K562 (cell line): Measurements from ENCODE around the gene KIF26B. TPM values are rescaled to one million over a fixed set of nuclear protein-coding genes. Genes with fewer than 3 reads are reported as not detected.

ENCODE experiments used
- ATAC-seq: fragments of 200-7000 bp; cut with Tn5 transposase; 3 replicates; pipeline ENCODE4 v1.9.1; 2020; ENCODE audit warnings: moderate library complexity
- BruUV-seq: library from RNA; stranded (reverse); fragments of 400-500 nt; replicated peaks from 2 replicates; lab custom pipeline; 2021; lab: Mats Ljungman, UMichigan
- CTCF ChIA-PET: fragments of 300-600 bp; formaldehyde crosslinking; extraction: SDS; loops from one replicate; lab custom pipeline; 2021; ENCODE audit warnings: low intra/inter-chr PET ratio; lab: Yijun Ruan, JAX
- POLR2A ChIA-PET: fragments of 300-600, 350-650 bp; sonication (Branson Sonifier 250); formaldehyde crosslinking; extraction: SDS; loops from one replicate; lab custom pipeline; 2021; ENCODE audit warnings: antibody characterized with exemption, inconsistent platforms; lab: Yijun Ruan, JAX
- DNase-seq, 4 experiments: peaks; one replicate each; pipeline versions ENCODE4 v3.0.0 to v3.0.0-alpha.2; 2011 to 2018; ENCODE audit warnings: low spot score in 3 of 4, mixed read lengths in 3 of 4; ENCODE audit errors: extremely low read depth in 1 of 4
- FAIRE-seq: peaks from 2 replicates; lab custom pipeline; 2011; peaks lifted over from hg19 to GRCh38; lab: Jason Lieb, UNC
- H2AFZ ChIP-seq: 2 replicates; pipeline ENCODE4 v1.6.0; 2011; ENCODE audit warnings: low read depth, low read length, control low read depth, inconsistent platforms
- H3K27ac ChIP-seq: fragments of 200-600 bp; 3 replicates; pipeline ENCODE4 v1.8.0; 2011; ENCODE audit warnings: low read depth, mild to moderate bottlenecking, control low read depth, inconsistent platforms, low read length, moderate library complexity, mixed read lengths; ENCODE audit errors: extremely low read depth
- H3K27me3 ChIP-seq, 2 experiments: fragments of 300-600 bp in 1 of 2; 2 replicates in 1 of 2; 3 replicates in 1 of 2; pipeline versions ENCODE4 v1.6.0 to v1.8.0; 2011; ENCODE audit warnings: inconsistent platforms in 2 of 2, low read length in 2 of 2, mild to moderate bottlenecking in 1 of 2, mixed read lengths in 1 of 2, moderate library complexity in 1 of 2; ENCODE audit not compliant: control insufficient read depth in 2 of 2, insufficient read depth in 2 of 2
- H3K36me3 ChIP-seq: fragments of 300-600 bp; 3 replicates; pipeline ENCODE4 v1.8.0; 2011; ENCODE audit warnings: mild to moderate bottlenecking, low read length, inconsistent platforms; ENCODE audit not compliant: control insufficient read depth, insufficient read depth
- H3K4me1 ChIP-seq, 2 experiments: fragments of 200-600 bp in 1 of 2; replicated peaks in 1 of 2; 2 replicates in 1 of 2; 3 replicates in 1 of 2; pipeline versions ENCODE4 v1.5.1 to v1.8.0; 2011; ENCODE audit warnings: inconsistent platforms in 2 of 2, low read length in 2 of 2, mild to moderate bottlenecking in 1 of 2, mixed read lengths in 1 of 2, moderate library complexity in 1 of 2; ENCODE audit not compliant: control insufficient read depth in 2 of 2, insufficient read depth in 2 of 2
- H3K4me2 ChIP-seq: 2 replicates; pipeline ENCODE4 v1.6.1; 2011; ENCODE audit warnings: low read length, control low read depth, inconsistent platforms, mixed read lengths; ENCODE audit not compliant: insufficient read depth
- H3K4me3 ChIP-seq: fragments of 200-600 bp; sonication (generic), shearing (Covaris generic); 2 replicates; pipeline ENCODE4 v1.5.1; 2016; ENCODE audit warnings: control low read depth, inconsistent platforms
- H3K79me2 ChIP-seq: fragments of 200-600 bp; 3 replicates; pipeline ENCODE4 v1.8.0; 2011; ENCODE audit warnings: low read length, inconsistent platforms; ENCODE audit not compliant: control insufficient read depth, insufficient read depth
- H3K9ac ChIP-seq, 2 experiments: 2 replicates each; pipeline versions ENCODE4 v1.6.0 to v1.6.1; 2011; ENCODE audit warnings: low read depth in 2 of 2, low read length in 2 of 2, control low read depth in 1 of 2, inconsistent platforms in 1 of 2, mild to moderate bottlenecking in 1 of 2, mixed read lengths in 1 of 2; ENCODE audit not compliant: insufficient read depth in 1 of 2
- H3K9me1 ChIP-seq: one replicate; pipeline ENCODE4 v1.6.0; 2011; ENCODE audit warnings: inconsistent platforms, mild to moderate bottlenecking, low read length, moderate library complexity; ENCODE audit not compliant: control insufficient read depth, insufficient read depth
- H3K9me3 ChIP-seq: replicated peaks from 2 replicates; pipeline ENCODE4 v1.5.1; 2011; ENCODE audit warnings: low read depth, low read length, inconsistent platforms; ENCODE audit not compliant: control insufficient read depth, insufficient read depth
- H4K20me1 ChIP-seq: replicated peaks from 2 replicates; pipeline ENCODE4 v1.6.1; 2011; ENCODE audit warnings: low read length, inconsistent platforms, mixed read lengths; ENCODE audit not compliant: control insufficient read depth, insufficient read depth
- ILF3 ChIP-seq: fragments of 450-650 bp; IDR thresholded peaks from 2 replicates; pipeline ENCODE4 v1.6.1; 2018; ENCODE audit warnings: antibody characterized with exemption, mild to moderate bottlenecking, moderate library complexity, borderline replicate concordance
- PHB2 ChIP-seq: fragments of 450-650 bp; IDR thresholded peaks from 2 replicates; pipeline ENCODE4 v1.6.1; 2017; ENCODE audit warnings: low read depth
- RFX5 ChIP-seq: IDR thresholded peaks from 2 replicates; pipeline ENCODE4 v1.6.1; 2011; ENCODE audit warnings: low read depth, mild to moderate bottlenecking, improper control_type of control experiment, low read length
- RFX7 ChIP-seq: fragments of 250-450 bp; sonication (Bioruptor Pico); IDR thresholded peaks from 2 replicates; pipeline ENCODE4 v1.5.1; 2021; ENCODE audit warnings: mild to moderate bottlenecking
- TCF7L2 ChIP-seq: fragments of 150-350 bp; IDR thresholded peaks from 2 replicates; pipeline ENCODE4 v1.6.1; 2016; ENCODE audit warnings: low read depth, mild to moderate bottlenecking, low read length, moderate library complexity
- ZNF217 ChIP-seq: sonication (generic); formaldehyde crosslinking; IDR thresholded peaks from 2 replicates; pipeline ENCODE4 v1.8.0; 2022; ENCODE audit warnings: mild to moderate bottlenecking, missing genetic modification reagents
- ZNF699 ChIP-seq: fragments of 250-450 bp; sonication (Bioruptor Pico); IDR thresholded peaks from 2 replicates; pipeline ENCODE4 v1.8.0; 2021; ENCODE audit warnings: mild to moderate bottlenecking, moderate library complexity; ENCODE audit not compliant: insufficient replicate concordance
- WGBS: fragments of 100-300 bp; shearing (Covaris generic); methylation state at CpG from one replicate; pipeline ENCODE4 v1.1.6; 2016; ENCODE audit warnings: low coverage, mixed read lengths; ENCODE audit not compliant: insufficient coverage; ENCODE audit errors: missing lambda C conversion rate; 5-methylcytosine and 5-hydroxymethylcytosine counted together
- in situ Hi-C: fragments of 300-500 bp; cut with MboI; formaldehyde crosslinking; loops from 4 replicates; pipeline ENCODE4 v1.15.0; 2018; ENCODE audit warnings: inconsistent platforms, mixed read lengths
- intact Hi-C: fragments of 100-400 bp; cut with micrococcal nuclease; formaldehyde crosslinking; loops from 2 replicates; pipeline ENCODE4 v1.14.2; 2022
- polyA plus RNA-seq, 8 experiments: library from polyadenylated mRNA; depleted of rRNA in 4 of 8; stranded (reverse) in 5 of 8; unstranded in 3 of 8; fragments of >200 nt; fragmentation: Nextera tagmentation in 2 of 8; fragmentation: Illumina TruSeq in 1 of 8; extraction: Ambion mirVana in 2 of 8; extraction: Trizol in 1 of 8; gene quantifications; 2 replicates each; pipeline versions ENCODE4 v1.2.1 to v1.2.3, GENCODE V29; 2011 to 2014; ENCODE audit warnings: inconsistent platforms in 1 of 8, missing spikeins in 1 of 8
- total RNA-seq, 7 experiments: library from RNA; depleted of rRNA in 6 of 7; stranded (reverse); fragments of >200 nt in 6 of 7; fragmentation: Illumina TruSeq in 2 of 7; extraction: Trizol in 2 of 7; gene quantifications; 2 replicates each; pipeline versions ENCODE4 v1.2.1 to v1.2.3, GENCODE V29; 2011 to 2021; ENCODE audit warnings: low replicate concordance in 1 of 7
- TF ChIP-seq, protein P1 (sequence below): sonication (generic); IDR thresholded peaks from 2 replicates; pipeline ENCODE4 v1.6.1; 2016

The KIF26B gene
- total and polyA plus RNA-seq, 9 of the 15 experiments (the other 6 are each of a cell fraction or from before 2014, with no cell fraction given), result 0.02 to 0.08 (median 0.03) TPM; not detected in 6

DNA sequence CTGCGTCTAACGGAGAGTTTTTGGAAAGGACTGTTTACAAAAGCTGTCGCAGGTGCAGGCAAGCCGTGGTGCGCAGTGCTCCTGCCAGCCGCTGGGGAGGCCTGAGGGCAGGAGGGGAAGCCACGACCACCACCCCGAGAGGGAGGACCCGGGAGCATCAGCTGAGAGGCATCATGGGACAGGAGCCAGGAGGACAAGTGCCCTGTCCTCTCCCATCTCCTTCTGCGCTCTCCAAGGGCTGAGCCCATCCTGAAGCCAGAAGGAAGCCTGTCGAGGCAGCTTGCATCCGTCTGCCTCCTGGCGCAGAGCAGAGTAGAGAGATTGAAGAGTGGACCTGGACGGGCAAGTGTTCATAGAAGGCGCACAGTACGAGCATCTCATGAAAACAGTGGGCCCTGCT, 310.9 kb downstream of the KIF26B start:
- in situ Hi-C loops, result no loop called here
- TF ChIP-seq ZNF217 (no peak), ZNF699 (CRISPR knock-in tag) (no peak), ILF3 (no peak)
- WGBS, result 11% methylated on average over 16 of the region's 16 CpGs
- intact Hi-C loops, result no loop called here
- FAIRE-seq (no peak), ATAC-seq (no peak), DNase-seq (no peak)
- ChIA-PET POLR2A (no interaction called here), CTCF (no interaction called here)
- Histone ChIP-seq H3K4me2 (no peak overlapping the region), H3K27me3 (peaks cover 30 to 70% of the 10 kb centered on the region in 2 experiments), H3K9me3 (no peaks in the 10 kb centered on the region), H3K9ac (no peak overlapping the region), H3K4me1 (peaks cover 0 to 4% of the 10 kb centered on the region in 2 experiments; a peak in 1 of 5 replicates), H3K4me3 (no peak overlapping the region), H3K27ac (no peak overlapping the region), H2AFZ (no peak overlapping the region), H4K20me1 (peaks cover 4% of the 10 kb centered on the region; the same call in 1 of the 2 replicates), H3K36me3 (no peaks in the 10 kb centered on the region), H3K79me2 (no peaks in the 10 kb centered on the region), H3K9me1 (no peaks in the 10 kb centered on the region)
- BruUV-seq, result no TSS peak

GRCh38 chr1:245466261-245466660, 311.5 kb downstream of the KIF26B start:
- no peak for TF ChIP-seq TCF7L2
- TF ChIP-seq, protein P1, sequence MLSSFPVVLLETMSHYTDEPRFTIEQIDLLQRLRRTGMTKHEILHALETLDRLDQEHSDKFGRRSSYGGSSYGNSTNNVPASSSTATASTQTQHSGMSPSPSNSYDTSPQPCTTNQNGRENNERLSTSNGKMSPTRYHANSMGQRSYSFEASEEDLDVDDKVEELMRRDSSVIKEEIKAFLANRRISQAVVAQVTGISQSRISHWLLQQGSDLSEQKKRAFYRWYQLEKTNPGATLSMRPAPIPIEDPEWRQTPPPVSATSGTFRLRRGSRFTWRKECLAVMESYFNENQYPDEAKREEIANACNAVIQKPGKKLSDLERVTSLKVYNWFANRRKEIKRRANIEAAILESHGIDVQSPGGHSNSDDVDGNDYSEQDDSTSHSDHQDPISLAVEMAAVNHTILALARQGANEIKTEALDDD, result no peak
- TF ChIP-seq PHB2, result no peak
- no peak for TF ChIP-seq RFX7
- TF ChIP-seq RFX5, result no peak
- peaks cover 0 to 4% of the 10 kb centered on the region in 2 experiments; a peak in 1 of 5 replicates for H3K4me1 ChIP-seq
- peaks cover 30 to 67% of the 10 kb centered on the region in 2 experiments for H3K27me3 ChIP-seq
- H3K9me1 ChIP-seq, result no peaks in the 10 kb centered on the region
- FAIRE-seq, result no peak
- H3K4me3 ChIP-seq, result no peak overlapping the region
- in situ Hi-C loops (no loop called here), intact Hi-C loops (no loop called here)
- H3K27ac ChIP-seq, result no peak overlapping the region
- H3K9me3 ChIP-seq, result no peaks in the 10 kb centered on the region
- ChIA-PET POLR2A (interaction anchor here (1.5 kb wide), 1 partner anchor 20 kb away, joined by 4 read pairs; no protein-coding TSS in a partner anchor), CTCF (no interaction called here)
- no peaks in the 10 kb centered on the region for H3K79me2 ChIP-seq
- no peak overlapping the region for H2AFZ ChIP-seq
- no peaks in the 10 kb centered on the region for H3K36me3 ChIP-seq
- peaks cover 4% of the 10 kb centered on the region; the same call in 1 of the 2 replicates for H4K20me1 ChIP-seq
- no peak for ATAC-seq
- BruUV-seq, result no TSS peak
- no peak overlapping the region for H3K4me2 ChIP-seq
- 2% methylated on average over 7 of the region's 7 CpGs for WGBS
- DNase-seq, result no peak
- no peak overlapping the region for H3K9ac ChIP-seq
